ENCODE data around the gene FARP1. TPM values are rescaled to one million over a fixed set of nuclear protein-coding genes. Genes with fewer than 3 reads are reported as not detected.

The FARP1 gene
- total RNA-seq, 4 donors from 2014 or later: 103 to 172 (median 129) TPM

GRCh38 chr13:98434060-98434459 is 291.2 kb downstream of the FARP1 start:
- Histone ChIP-seq H3K36me3 (no peaks in the 10 kb centered on the region), H3K4me1 (peaks cover 4% of the 10 kb centered on the region in 2 donors), H3K9me3 (no peaks in the 10 kb centered on the region), H3K4me3 (replicated peaks in 1 of 3) (no peak overlapping the region), H3K27ac (no peak overlapping the region), H3K27me3 (no peaks in the 10 kb centered on the region)
- DNase-seq: no peak
- 96% methylated on average over 6 of the region's 6 CpGs for WGBS, 2 donors
- no peak for TF ChIP-seq POLR2A (IDR thresholded peaks at IDR 0.05)
- no peak for TF ChIP-seq CTCF (IDR thresholded peaks at IDR 0.05)
- intact Hi-C loops (cut with DNase I): loop anchor here (5.0 kb wide), 1 partner anchor 577 kb away; no protein-coding TSS in a partner anchor

DNA sequence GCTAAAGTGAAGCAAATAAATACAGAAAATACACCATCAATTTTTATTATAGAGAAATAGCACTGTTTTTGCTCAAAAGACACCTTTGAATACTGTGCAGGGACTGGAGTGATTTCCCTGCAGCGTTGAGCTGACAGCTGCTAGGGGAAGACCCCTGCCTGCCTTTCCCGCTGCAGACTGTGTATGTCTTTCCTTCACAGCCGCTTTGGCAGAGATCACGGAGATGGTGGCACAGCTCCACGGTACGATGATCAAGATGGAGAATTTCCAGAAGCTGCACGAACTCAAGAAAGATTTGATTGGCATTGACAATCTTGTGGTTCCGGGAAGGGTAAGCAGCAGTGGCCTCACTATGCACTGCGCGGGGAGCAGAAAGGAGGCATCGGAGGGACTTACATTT is 292.5 kb downstream of the FARP1 start:
- Histone ChIP-seq H3K4me3 (replicated peaks in 1 of 3) (no peak overlapping the region), H3K9me3 (no peaks in the 10 kb centered on the region), H3K27ac (no peak overlapping the region), H3K4me1 (peaks cover 4% of the 10 kb centered on the region in 2 donors), H3K36me3 (peaks cover 5 to 7% of the 10 kb centered on the region in 2 donors), H3K27me3 (no peaks in the 10 kb centered on the region)
- intact Hi-C loops (cut with DNase I): no loop called here
- TF ChIP-seq POLR2A (IDR thresholded peaks at IDR 0.05): no peak
- TF ChIP-seq CTCF (IDR thresholded peaks at IDR 0.05): no peak
- 90% methylated on average over 11 of the region's 11 CpGs for WGBS, 2 donors
- no peak for DNase-seq

GRCh38 chr13:98436233-98436910 is 293.5 kb downstream of the FARP1 start:
- Histone ChIP-seq H3K27me3 (no peaks in the 10 kb centered on the region), H3K36me3 (peaks cover 11 to 15% of the 10 kb centered on the region in 2 donors), H3K4me3 (replicated peaks in 1 of 3) (no peak overlapping the region), H3K9me3 (no peaks in the 10 kb centered on the region), H3K27ac (no peak overlapping the region), H3K4me1 (no peaks in the 10 kb centered on the region)
- intact Hi-C loops (cut with DNase I): no loop called here
- 81 to 91% methylated on average over 12 of the region's 12 CpGs for WGBS, 2 donors
- TF ChIP-seq CTCF (IDR thresholded peaks at IDR 0.05) (no peak), POLR2A (IDR thresholded peaks at IDR 0.05) (no peak)
- DNase-seq: no peak

- H3K4me1 ChIP-seq: no peaks in the 10 kb centered on the region
- H3K4me3 ChIP-seq (replicated peaks in 1 of 3): no peak overlapping the region
- H3K36me3 ChIP-seq: peaks cover 11 to 15% of the 10 kb centered on the region in 2 donors
- intact Hi-C loops (cut with DNase I): no loop called here
- H3K9me3 ChIP-seq: no peaks in the 10 kb centered on the region
- TF ChIP-seq CTCF (IDR thresholded peaks at IDR 0.05): no peak
- no peak for TF ChIP-seq POLR2A (IDR thresholded peaks at IDR 0.05)
- H3K27ac ChIP-seq: no peak overlapping the region
- no peak for DNase-seq
- 90 to 97% methylated on average over 26 of the region's 27 CpGs for WGBS, 2 donors
- no peaks in the 10 kb centered on the region for H3K27me3 ChIP-seq
Observed at GRCh38 chr13:98438246-98439125, 295.6 kb downstream of the FARP1 start.
